IMR-90 (cell line): ENCODE data around the gene TRIM44. TPM values are rescaled to one million over a fixed set of nuclear protein-coding genes. Genes with fewer than 3 reads are reported as not detected.

ENCODE experiments used
- ATAC-seq: fragments of 200-7000 bp; cut with Tn5 transposase; 2 replicates; pipeline ENCODE4 v1.9.1; 2020; ENCODE audit warnings: low read depth, mild to moderate bottlenecking, moderate library complexity
- BruUV-seq: library from RNA; stranded (reverse); fragments of 400-500 nt; replicated peaks from 2 replicates; lab custom pipeline; 2021; lab: Mats Ljungman, UMichigan
- CTCF ChIA-PET: fragments of 300-600 bp; formaldehyde crosslinking; extraction: SDS; loops from one replicate; lab custom pipeline; 2021; ENCODE audit warnings: antibody characterized with exemption; lab: Yijun Ruan, JAX
- POLR2A ChIA-PET: fragments of 300-600 bp; sonication (Branson Sonifier 250); formaldehyde crosslinking; loops from one replicate; lab custom pipeline; 2022; ENCODE audit warnings: antibody characterized with exemption; ENCODE audit not compliant: unreplicated experiment; lab: Charles Lee
- DNase-seq: peaks from one replicate; pipeline ENCODE4 v3.0.0; 2013
- H2AFZ ChIP-seq: replicated peaks from 2 replicates; pipeline ENCODE3; 2013; ENCODE audit warnings: low read length, mild to moderate bottlenecking; ENCODE audit not compliant: poor library complexity
- H2AK5ac ChIP-seq: 2 replicates; pipeline ENCODE4 v1.6.1; 2013; ENCODE audit warnings: low read depth, low read length, inconsistent platforms
- H2AK9ac ChIP-seq: replicated peaks from 2 replicates; pipeline ENCODE3; 2013; ENCODE audit warnings: mild to moderate bottlenecking, low read depth, low read length, moderate library complexity; ENCODE audit not compliant: poor library complexity
- H2BK120ac ChIP-seq: 2 replicates; pipeline ENCODE4 v1.6.1; 2013; ENCODE audit warnings: low read depth, low read length, inconsistent platforms
- H2BK15ac ChIP-seq: 3 replicates; pipeline ENCODE4 v1.6.1; 2013; ENCODE audit warnings: low read depth, low read length, inconsistent platforms
- H2BK20ac ChIP-seq: 2 replicates; pipeline ENCODE4 v1.6.1; 2013; ENCODE audit warnings: low read depth, mild to moderate bottlenecking, inconsistent platforms, low read length, moderate library complexity
- H2BK5ac ChIP-seq: 2 replicates; pipeline ENCODE4 v1.6.1; 2013; ENCODE audit warnings: mild to moderate bottlenecking, low read depth, low read length, inconsistent platforms; ENCODE audit not compliant: poor library complexity, severe bottlenecking
- H3K14ac ChIP-seq: replicated peaks from 2 replicates; pipeline ENCODE4 v1.6.1; 2013; ENCODE audit warnings: low read depth, low read length, inconsistent platforms
- H3K18ac ChIP-seq: 2 replicates; pipeline ENCODE4 v1.6.1; 2013; ENCODE audit warnings: low read depth, low read length, control low read depth
- H3K23ac ChIP-seq: 2 replicates; pipeline ENCODE4 v1.6.1; 2013; ENCODE audit warnings: low read depth, low read length, inconsistent platforms
- H3K27ac ChIP-seq: 2 replicates; pipeline ENCODE4 v1.5.1; 2013; ENCODE audit warnings: mild to moderate bottlenecking, control low read depth, low read length; ENCODE audit not compliant: insufficient read depth
- H3K27me3 ChIP-seq: 2 replicates; pipeline ENCODE4 v1.6.1; 2013; ENCODE audit warnings: low read length; ENCODE audit not compliant: control insufficient read depth, insufficient read depth
- H3K36me3 ChIP-seq: 2 replicates; pipeline ENCODE4 v1.6.1; 2013; ENCODE audit warnings: low read length, mixed read lengths; ENCODE audit not compliant: control insufficient read depth, insufficient read depth
- H3K4ac ChIP-seq: 2 replicates; pipeline ENCODE4 v1.6.1; 2013; ENCODE audit warnings: low read depth, low read length, inconsistent platforms
- H3K4me1 ChIP-seq: 2 replicates; pipeline ENCODE4 v1.6.1; 2013; ENCODE audit warnings: low read length, mixed read lengths; ENCODE audit not compliant: control insufficient read depth, insufficient read depth
- H3K4me2 ChIP-seq: 2 replicates; pipeline ENCODE4 v1.6.1; 2013; ENCODE audit warnings: low read depth, mild to moderate bottlenecking, control low read depth, low read length, moderate library complexity
- H3K4me3 ChIP-seq: 2 replicates; pipeline ENCODE4 v1.5.1; 2013; ENCODE audit warnings: low read depth, mild to moderate bottlenecking, control low read depth, low read length, moderate library complexity; ENCODE audit not compliant: insufficient read depth
- H3K56ac ChIP-seq: 2 replicates; pipeline ENCODE4 v1.6.1; 2013; ENCODE audit warnings: low read length, inconsistent platforms; ENCODE audit not compliant: insufficient read depth; ENCODE audit errors: extremely low read depth
- H3K79me1 ChIP-seq, 2 experiments: 2 replicates each; pipeline ENCODE4 v1.6.1; 2013; ENCODE audit warnings: low read length in 2 of 2, inconsistent platforms in 1 of 2, low read depth in 1 of 2
- H3K9ac ChIP-seq: 2 replicates; pipeline ENCODE4 v1.6.1; 2013; ENCODE audit warnings: low read depth, low read length, control low read depth
- H3K9me1 ChIP-seq: 2 replicates; pipeline ENCODE4 v1.6.1; 2013; ENCODE audit warnings: low read length, inconsistent platforms; ENCODE audit not compliant: insufficient read depth
- H3K9me3 ChIP-seq: 2 replicates; pipeline ENCODE4 v1.6.1; 2013; ENCODE audit warnings: low read length; ENCODE audit not compliant: control insufficient read depth, insufficient read depth
- H4K20me1 ChIP-seq: 2 replicates; pipeline ENCODE4 v1.6.1; 2013; ENCODE audit warnings: low read length, inconsistent platforms; ENCODE audit not compliant: insufficient read depth
- H4K5ac ChIP-seq: 2 replicates; pipeline ENCODE4 v1.6.1; 2013; ENCODE audit warnings: mild to moderate bottlenecking, low read depth, low read length, control low read depth
- H4K8ac ChIP-seq, 2 experiments: 2 replicates each; pipeline ENCODE4 v1.6.1; 2013; ENCODE audit warnings: low read depth in 2 of 2, low read length in 2 of 2, control low read depth in 1 of 2, inconsistent platforms in 1 of 2
- H4K91ac ChIP-seq: 2 replicates; pipeline ENCODE4 v1.6.1; 2013; ENCODE audit warnings: low read depth, low read length, inconsistent platforms; ENCODE audit not compliant: insufficient read depth
- RAD21 ChIP-seq: IDR thresholded peaks from 2 replicates; pipeline ENCODE4 v1.6.1; 2012; ENCODE audit warnings: low read length, improper control_type of control experiment
- WGBS, 2 experiments: methylation state at CpG; one replicate each; pipeline versions ENCODE4 v1.1.5 to v1.1.7; 2013; ENCODE audit warnings: missing lambda C conversion rate in 2 of 2; ENCODE audit not compliant: insufficient read length in 1 of 2; ENCODE audit errors: extremely low coverage in 2 of 2; 5-methylcytosine and 5-hydroxymethylcytosine counted together
- dilution Hi-C: fragments of 300-500 bp; cut with HindIII; formaldehyde crosslinking; loops from one replicate; pipeline ENCODE4 v1.14.3; 2018; ENCODE audit warnings: low sequenced_read_pairs; ENCODE audit not compliant: unreplicated experiment
- in situ Hi-C: fragments of 300-500 bp; cut with MboI; formaldehyde crosslinking; loops from 3 replicates; pipeline ENCODE4 v1.14.3; 2019; ENCODE audit warnings: low sequenced_read_pairs, inconsistent platforms, mixed read lengths
- intact Hi-C: fragments of 100-400 bp; cut with micrococcal nuclease; formaldehyde crosslinking; loops from 2 replicates; pipeline ENCODE4 v1.10.0; 2022
- polyA plus RNA-seq, 3 experiments: library from polyadenylated mRNA; depleted of rRNA; stranded (reverse); fragments of >200 nt; gene quantifications; 2 replicates each; pipeline ENCODE4 v1.2.3, GENCODE V29; 2012; ENCODE audit warnings: low replicate concordance in 1 of 3
- total RNA-seq: library from RNA; depleted of rRNA; stranded (reverse); fragments of >200 nt; gene quantifications from 2 replicates; pipeline ENCODE4 v1.2.3, GENCODE V29; 2012

TRIM44 gene
- total and polyA plus RNA-seq, 2 of the 4 experiments (the other 2 are of a cell fraction): 50.7 to 104 TPM

DNA sequence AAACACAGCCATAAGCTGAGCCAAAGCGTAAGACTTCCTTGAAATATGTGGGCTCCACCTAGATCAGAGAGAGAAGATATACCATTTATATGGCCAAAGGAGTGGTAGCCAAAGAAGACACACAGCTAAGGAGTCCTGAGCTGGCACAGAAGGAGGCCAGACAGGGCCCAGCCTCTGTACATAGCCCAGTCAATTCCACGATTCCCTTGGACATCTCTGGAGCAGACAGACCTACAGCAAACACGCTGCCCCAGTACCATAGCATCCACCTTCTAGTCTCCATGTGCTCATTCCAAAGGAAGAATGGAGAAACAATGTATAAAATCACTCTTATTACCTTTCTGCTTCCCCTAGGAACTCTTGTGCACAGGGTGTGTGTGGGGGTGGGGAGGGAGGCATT, 179.2 kb downstream of the TRIM44 start:
- ChIA-PET CTCF (no interaction called here), POLR2A (no interaction called here)
- H3K9me1 ChIP-seq: no peaks in the 10 kb centered on the region
- H4K91ac ChIP-seq: no peak overlapping the region
- H3K9me3 ChIP-seq: peaks cover 3% of the 10 kb centered on the region
- no CpG with 5 or more reads among the region's 3 CpGs for WGBS, 2 experiments
- no peak overlapping the region for H3K14ac ChIP-seq
- H3K4me2 ChIP-seq: no peak overlapping the region
- no peaks in the 10 kb centered on the region for H3K36me3 ChIP-seq
- no peak for DNase-seq
- no peak overlapping the region for H2AK9ac ChIP-seq
- no peaks in the 10 kb centered on the region for H3K79me1 ChIP-seq
- in situ Hi-C loops (no loop called here), dilution Hi-C loops (no loop called here), intact Hi-C loops (no loop called here)
- no peak overlapping the region for H2BK15ac ChIP-seq
- H4K20me1 ChIP-seq: no peaks in the 10 kb centered on the region
- BruUV-seq: no TSS peak
- no peak for ATAC-seq
- no peak overlapping the region for H3K18ac ChIP-seq
- no peak overlapping the region for H3K4me3 ChIP-seq
- peaks cover 12% of the 10 kb centered on the region for H3K27me3 ChIP-seq
- H3K9ac ChIP-seq: no peak overlapping the region
- TF ChIP-seq RAD21: no peak
- H2BK5ac ChIP-seq: no peak overlapping the region
- no peak overlapping the region for H2BK120ac ChIP-seq
- no peak overlapping the region for H4K8ac ChIP-seq
- H2AFZ ChIP-seq: no peak overlapping the region
- no peak overlapping the region for H2AK5ac ChIP-seq
- no peak overlapping the region for H3K56ac ChIP-seq
- H3K27ac ChIP-seq: no peak overlapping the region
- no peak overlapping the region for H4K5ac ChIP-seq
- no peak overlapping the region for H3K23ac ChIP-seq
- H3K4me1 ChIP-seq: no peaks in the 10 kb centered on the region
- no peak overlapping the region for H3K4ac ChIP-seq
- H2BK20ac ChIP-seq: no peak overlapping the region
